IPS-20b (cell line): ENCODE data around the gene TMED6.
"Not testable (repeated sequence)": the region's sequence is repeated elsewhere in the genome, so short reads cannot be mapped to it uniquely, and the experiment has no call there.

Source experiments
- H3K27ac ChIP-seq: one replicate; pipeline ENCODE4 v1.5.1; 2013; ENCODE audit warnings: low read length
- H3K27me3 ChIP-seq: 2 replicates; pipeline ENCODE4 v1.6.1; 2013; ENCODE audit warnings: mild to moderate bottlenecking, low read length, inconsistent platforms; ENCODE audit not compliant: insufficient read depth
- H3K36me3 ChIP-seq: 2 replicates; pipeline ENCODE4 v1.6.1; 2013; ENCODE audit warnings: low read depth, mild to moderate bottlenecking, inconsistent platforms, low read length, moderate library complexity; ENCODE audit not compliant: insufficient read depth
- H3K4me1 ChIP-seq: 2 replicates; pipeline ENCODE4 v1.6.1; 2013; ENCODE audit warnings: mild to moderate bottlenecking, control low read depth, inconsistent platforms, low read length, moderate library complexity; ENCODE audit not compliant: insufficient read depth
- H3K4me3 ChIP-seq: 2 replicates; pipeline ENCODE4 v1.5.1; 2013; ENCODE audit warnings: mild to moderate bottlenecking, low read length, inconsistent platforms
- H3K9ac ChIP-seq: 2 replicates; pipeline ENCODE4 v1.6.1; 2013; ENCODE audit warnings: low read depth, mild to moderate bottlenecking, inconsistent platforms, low read length, moderate library complexity
- H3K9me3 ChIP-seq: 2 replicates; pipeline ENCODE4 v1.6.1; 2013; ENCODE audit warnings: mild to moderate bottlenecking, low read depth, low read length, inconsistent platforms; ENCODE audit not compliant: insufficient read depth

The TMED6 gene

DNA sequence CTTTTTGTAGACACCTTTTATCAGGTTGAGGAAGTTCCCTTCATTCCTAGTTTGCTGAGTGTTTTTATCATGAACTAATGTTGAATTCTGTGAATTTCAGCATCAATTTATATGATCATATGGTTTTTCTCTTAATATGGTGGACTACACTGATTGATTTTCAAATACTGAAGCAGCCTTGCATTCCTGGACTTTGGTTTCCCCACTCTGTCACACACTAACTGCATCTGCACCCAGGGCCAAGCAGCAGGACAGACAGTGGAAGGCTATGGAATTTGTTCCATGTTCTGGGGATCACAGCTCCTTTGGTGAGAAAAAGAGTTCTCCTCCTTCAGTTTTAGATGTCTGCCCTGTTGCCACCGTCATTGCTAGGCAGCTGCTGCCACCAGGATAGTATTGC is 26.4 kb upstream of the TMED6 start:
- Histone ChIP-seq H3K27me3 (no peaks in the 10 kb centered on the region), H3K9me3 (no peaks in the 10 kb centered on the region), H3K36me3 (peaks cover 64% of the 10 kb centered on the region), H3K4me1 (no peaks in the 10 kb centered on the region), H3K9ac (no peak overlapping the region; the same call in 1 of the 2 replicates), H3K27ac (no peak overlapping the region), H3K4me3 (no peak overlapping the region)

- Histone ChIP-seq H3K4me3 (no peak overlapping the region), H3K4me1 (no peaks in the 10 kb centered on the region), H3K9ac (no peak overlapping the region), H3K27ac (no peak overlapping the region), H3K27me3 (no peaks in the 10 kb centered on the region), H3K9me3 (no peaks in the 10 kb centered on the region), H3K36me3 (peaks cover 61% of the 10 kb centered on the region)
Measured at GRCh38 chr16:69376393-69377059, 24.9 kb upstream of the TMED6 start.

- H3K9me3 ChIP-seq: no peaks in the 10 kb centered on the region
- no peak overlapping the region for H3K27ac ChIP-seq
- no peak overlapping the region for H3K9ac ChIP-seq
- H3K36me3 ChIP-seq: peaks cover 59% of the 10 kb centered on the region
- no peak overlapping the region for H3K4me3 ChIP-seq
- no peaks in the 10 kb centered on the region for H3K27me3 ChIP-seq
- H3K4me1 ChIP-seq: no peaks in the 10 kb centered on the region
Measured at GRCh38 chr16:69373019-69373418, 21.4 kb upstream of the TMED6 start.

GRCh38 chr16:69371564-69371963 is 20.0 kb upstream of the TMED6 start:
- no peak overlapping the region for H3K27ac ChIP-seq
- H3K36me3 ChIP-seq: peaks cover 67% of the 10 kb centered on the region
- no peaks in the 10 kb centered on the region for H3K27me3 ChIP-seq
- H3K4me1 ChIP-seq: no peaks in the 10 kb centered on the region
- H3K9ac ChIP-seq: no peak overlapping the region
- H3K9me3 ChIP-seq: no peaks in the 10 kb centered on the region
- H3K4me3 ChIP-seq: no peak overlapping the region

DNA sequence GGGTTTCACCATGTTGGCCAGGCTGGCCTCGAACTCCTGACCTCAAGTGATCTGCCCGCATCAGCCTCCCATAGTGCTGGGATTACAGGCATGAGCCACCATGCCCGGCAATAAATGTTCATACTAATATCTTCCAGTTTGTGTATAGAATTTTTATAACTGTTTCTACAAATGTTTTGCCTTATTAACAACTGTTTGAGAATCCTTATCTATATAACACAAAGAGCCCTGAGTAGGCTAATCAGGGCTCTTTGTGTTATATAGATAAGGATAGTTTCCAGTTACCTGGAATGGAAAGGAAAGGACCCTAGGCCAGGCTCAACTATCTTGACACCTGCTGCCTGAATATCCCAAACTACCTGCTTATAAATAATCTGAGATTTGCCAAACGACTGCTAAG is 17.3 kb upstream of the TMED6 start:
- H3K9me3 ChIP-seq: no peaks in the 10 kb centered on the region
- no peak overlapping the region for H3K27ac ChIP-seq
- H3K4me3 ChIP-seq: no peak overlapping the region
- peaks cover 82% of the 10 kb centered on the region for H3K36me3 ChIP-seq
- no peaks in the 10 kb centered on the region for H3K4me1 ChIP-seq
- H3K27me3 ChIP-seq: no peaks in the 10 kb centered on the region
- H3K9ac ChIP-seq: no peak overlapping the region

GRCh38 chr16:69367980-69368379 is 16.4 kb upstream of the TMED6 start:
- no peaks in the 10 kb centered on the region for H3K9me3 ChIP-seq
- H3K27me3 ChIP-seq: no peaks in the 10 kb centered on the region
- no peak overlapping the region for H3K4me3 ChIP-seq
- peaks cover 82% of the 10 kb centered on the region for H3K36me3 ChIP-seq
- H3K9ac ChIP-seq: no peak overlapping the region
- no peaks in the 10 kb centered on the region for H3K4me1 ChIP-seq
- H3K27ac ChIP-seq: no peak overlapping the region

- no peak overlapping the region for H3K27ac ChIP-seq
- no peak overlapping the region for H3K9ac ChIP-seq
- H3K36me3 ChIP-seq: peaks cover 68% of the 10 kb centered on the region
- no peaks in the 10 kb centered on the region for H3K27me3 ChIP-seq
- no peak overlapping the region for H3K4me3 ChIP-seq
- H3K9me3 ChIP-seq: no peaks in the 10 kb centered on the region
- no peaks in the 10 kb centered on the region for H3K4me1 ChIP-seq
Measured at GRCh38 chr16:69366431-69366830, 14.8 kb upstream of the TMED6 start.

- peaks cover 65% of the 10 kb centered on the region for H3K36me3 ChIP-seq
- H3K4me3 ChIP-seq: no peak overlapping the region
- no peaks in the 10 kb centered on the region for H3K9me3 ChIP-seq
- no peak overlapping the region for H3K9ac ChIP-seq
- no peaks in the 10 kb centered on the region for H3K27me3 ChIP-seq
- H3K4me1 ChIP-seq: no peaks in the 10 kb centered on the region
- H3K27ac ChIP-seq: no peak overlapping the region
Measured at GRCh38 chr16:69365901-69366300, 14.3 kb upstream of the TMED6 start.

GRCh38 chr16:69364088-69364487 is 12.5 kb upstream of the TMED6 start:
- Histone ChIP-seq H3K9me3 (no peaks in the 10 kb centered on the region), H3K27ac (no peak overlapping the region), H3K4me1 (no peaks in the 10 kb centered on the region), H3K4me3 (no peak overlapping the region), H3K36me3 (peaks cover 48% of the 10 kb centered on the region), H3K27me3 (no peaks in the 10 kb centered on the region), H3K9ac (no peak overlapping the region)

DNA sequence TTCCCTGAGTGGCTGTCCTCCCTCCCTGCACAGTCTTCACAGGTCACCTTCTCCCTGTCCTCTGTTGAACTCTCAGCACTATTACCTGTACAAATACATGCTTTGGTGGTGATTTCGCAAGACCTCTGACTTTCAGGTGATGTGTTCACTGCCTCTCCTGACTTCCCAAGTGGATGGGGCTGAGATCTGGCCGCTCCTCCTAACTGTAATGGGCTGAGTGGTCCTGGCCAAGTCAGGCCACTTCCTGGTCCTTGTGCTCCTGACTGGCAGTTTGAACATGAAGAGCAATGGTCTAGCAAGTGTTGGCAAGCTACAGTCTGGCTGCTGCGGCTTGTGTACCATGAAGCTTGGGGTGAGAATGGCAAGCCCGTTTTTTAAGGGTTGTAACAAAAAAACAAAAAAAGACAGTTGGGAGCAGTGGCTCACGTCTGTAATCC is 11.7 kb upstream of the TMED6 start:
- no peak overlapping the region for H3K9ac ChIP-seq
- H3K4me1 ChIP-seq: no peaks in the 10 kb centered on the region
- H3K4me3 ChIP-seq: no peak overlapping the region
- peaks cover 40% of the 10 kb centered on the region for H3K36me3 ChIP-seq
- H3K27me3 ChIP-seq: no peaks in the 10 kb centered on the region
- H3K27ac ChIP-seq: no peak overlapping the region
- no peaks in the 10 kb centered on the region for H3K9me3 ChIP-seq

- H3K27ac ChIP-seq, H3K4me3 ChIP-seq, H3K9me3 ChIP-seq: not testable (repeated sequence)
Measured at GRCh38 chr16:69360070-69360469, 8.5 kb upstream of the TMED6 start.

GRCh38 chr16:69350536-69351133 is 951 bp downstream of the TMED6 start:
- Histone ChIP-seq H3K4me1 (no peaks in the 10 kb centered on the region), H3K4me3 (no peak overlapping the region), H3K27me3 (no peaks in the 10 kb centered on the region), H3K9ac (no peak overlapping the region), H3K36me3 (no peaks in the 10 kb centered on the region; the same call in 1 of the 2 replicates), H3K27ac (no peak overlapping the region), H3K9me3 (no peaks in the 10 kb centered on the region)

More at GRCh38 chr16:69360070-69360469, 8.5 kb upstream of the TMED6 start:
- not testable (repeated sequence) for H3K27me3 ChIP-seq, H3K4me1 ChIP-seq, H3K9ac ChIP-seq
- peaks cover 12% of the 10 kb centered on the region for H3K36me3 ChIP-seq
